ENCODE data around the gene BLVRA.

DNA sequence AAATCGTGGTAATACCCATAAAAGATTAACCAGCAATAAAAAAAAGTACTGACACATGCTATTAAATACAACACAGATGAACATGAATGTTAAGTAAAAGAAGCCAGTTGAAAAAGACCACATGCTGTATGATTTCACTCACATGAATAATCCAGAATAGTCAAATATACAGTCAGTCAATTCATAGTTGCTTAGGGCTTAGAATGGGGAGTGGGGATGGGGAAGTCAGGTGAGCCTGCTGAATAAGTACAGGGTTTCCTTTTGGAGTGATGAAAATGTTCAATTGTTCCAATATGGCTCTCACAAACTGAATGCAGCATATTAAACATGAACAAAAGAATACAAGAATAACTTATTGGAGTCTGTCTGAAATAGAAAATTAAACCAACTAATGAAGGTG lies 31.0 kb upstream of the BLVRA start:
- TF ChIP-seq POLR2A (IDR thresholded peaks at IDR 0.05) = no peak
- TF ChIP-seq, protein P1, sequence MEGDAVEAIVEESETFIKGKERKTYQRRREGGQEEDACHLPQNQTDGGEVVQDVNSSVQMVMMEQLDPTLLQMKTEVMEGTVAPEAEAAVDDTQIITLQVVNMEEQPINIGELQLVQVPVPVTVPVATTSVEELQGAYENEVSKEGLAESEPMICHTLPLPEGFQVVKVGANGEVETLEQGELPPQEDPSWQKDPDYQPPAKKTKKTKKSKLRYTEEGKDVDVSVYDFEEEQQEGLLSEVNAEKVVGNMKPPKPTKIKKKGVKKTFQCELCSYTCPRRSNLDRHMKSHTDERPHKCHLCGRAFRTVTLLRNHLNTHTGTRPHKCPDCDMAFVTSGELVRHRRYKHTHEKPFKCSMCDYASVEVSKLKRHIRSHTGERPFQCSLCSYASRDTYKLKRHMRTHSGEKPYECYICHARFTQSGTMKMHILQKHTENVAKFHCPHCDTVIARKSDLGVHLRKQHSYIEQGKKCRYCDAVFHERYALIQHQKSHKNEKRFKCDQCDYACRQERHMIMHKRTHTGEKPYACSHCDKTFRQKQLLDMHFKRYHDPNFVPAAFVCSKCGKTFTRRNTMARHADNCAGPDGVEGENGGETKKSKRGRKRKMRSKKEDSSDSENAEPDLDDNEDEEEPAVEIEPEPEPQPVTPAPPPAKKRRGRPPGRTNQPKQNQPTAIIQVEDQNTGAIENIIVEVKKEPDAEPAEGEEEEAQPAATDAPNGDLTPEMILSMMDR (IDR thresholded peaks at IDR 0.05) = no peak

Data from lower leg skin (tissue), 3 donors.